Measurements from ENCODE around the gene VWA3A.
"Not testable (repeated sequence)": the region's sequence is repeated elsewhere in the genome, so short reads cannot be mapped to it uniquely, and the experiment has no call there.

The VWA3A gene

GRCh38 chr16:22092143-22092933 lies at the start of gene VWA3A:
Gene VWA3A (plus strand): TSS chr16:22092541. CDS start chr16:22092638, 97 bp downstream.
- no peak for DNase-seq

GRCh38 chr16:22043882-22044281 lies 48.5 kb upstream of the VWA3A start:
- not testable (repeated sequence) for DNase-seq

- DNase-seq = not testable (repeated sequence)
Observed at GRCh38 chr16:22045888-22046287, 46.5 kb upstream of the VWA3A start.

GRCh38 chr16:22050963-22051362 lies 41.4 kb upstream of the VWA3A start:
- no peak for DNase-seq

- DNase-seq = no peak
Observed at GRCh38 chr16:22052980-22053379, 39.4 kb upstream of the VWA3A start.

- no peak for DNase-seq
Observed at GRCh38 chr16:22053921-22054341, 38.4 kb upstream of the VWA3A start.

- DNase-seq = no peak
Observed at GRCh38 chr16:22054847-22055590, 37.3 kb upstream of the VWA3A start.

- DNase-seq = no peak
Observed at GRCh38 chr16:22055881-22056280, 36.5 kb upstream of the VWA3A start.

- no peak for DNase-seq
Observed at GRCh38 chr16:22063888-22064467, 28.4 kb upstream of the VWA3A start.

- DNase-seq = no peak
Observed at GRCh38 chr16:22065252-22065651, 27.1 kb upstream of the VWA3A start.

- DNase-seq = no peak
Observed at GRCh38 chr16:22070361-22071330, 21.7 kb upstream of the VWA3A start.

- DNase-seq = no peak
Observed at GRCh38 chr16:22071331-22071910, 20.9 kb upstream of the VWA3A start.

GRCh38 chr16:22073350-22073749 lies 19.0 kb upstream of the VWA3A start:
- no peak for DNase-seq

GRCh38 chr16:22075043-22075757 lies 17.1 kb upstream of the VWA3A start:
- no peak for DNase-seq

GRCh38 chr16:22075776-22076175 lies 16.6 kb upstream of the VWA3A start:
- DNase-seq = no peak

GRCh38 chr16:22077700-22078313 lies 14.5 kb upstream of the VWA3A start:
- DNase-seq = peak; percentile 67

- no peak for DNase-seq
Observed at GRCh38 chr16:22078656-22079055, 13.7 kb upstream of the VWA3A start.

- no peak for DNase-seq
Observed at GRCh38 chr16:22081050-22081449, 11.3 kb upstream of the VWA3A start.

- no peak for DNase-seq
Observed at GRCh38 chr16:22086440-22086839, 5.9 kb upstream of the VWA3A start.

GRCh38 chr16:22088642-22089041 lies 3.7 kb upstream of the VWA3A start:
- DNase-seq = no peak

- DNase-seq = no peak
Observed at GRCh38 chr16:22089910-22090309, 2.4 kb upstream of the VWA3A start.

All from activated T-cell treated with anti-CD3 and anti-CD28 coated beads for 4 hours (primary cell).